Activated CD4-positive, alpha-beta T cell treated with anti-CD3 and anti-CD28 coated beads, Interleukin-10, Interleukin-2, amounts not matched to agents 100 ng/mL and 50 ng/mL, durations not matched to agents 16 hours and 8 hours (primary cell): Measurements from ENCODE around the gene VILL.
A peak's percentile ranks its signal among the peaks of the same experiment; 100 is the strongest.

Source experiments
- DNase-seq: peaks from one replicate; pipeline ENCODE4 v3.0.0-alpha.2; 2020

VILL gene

DNA sequence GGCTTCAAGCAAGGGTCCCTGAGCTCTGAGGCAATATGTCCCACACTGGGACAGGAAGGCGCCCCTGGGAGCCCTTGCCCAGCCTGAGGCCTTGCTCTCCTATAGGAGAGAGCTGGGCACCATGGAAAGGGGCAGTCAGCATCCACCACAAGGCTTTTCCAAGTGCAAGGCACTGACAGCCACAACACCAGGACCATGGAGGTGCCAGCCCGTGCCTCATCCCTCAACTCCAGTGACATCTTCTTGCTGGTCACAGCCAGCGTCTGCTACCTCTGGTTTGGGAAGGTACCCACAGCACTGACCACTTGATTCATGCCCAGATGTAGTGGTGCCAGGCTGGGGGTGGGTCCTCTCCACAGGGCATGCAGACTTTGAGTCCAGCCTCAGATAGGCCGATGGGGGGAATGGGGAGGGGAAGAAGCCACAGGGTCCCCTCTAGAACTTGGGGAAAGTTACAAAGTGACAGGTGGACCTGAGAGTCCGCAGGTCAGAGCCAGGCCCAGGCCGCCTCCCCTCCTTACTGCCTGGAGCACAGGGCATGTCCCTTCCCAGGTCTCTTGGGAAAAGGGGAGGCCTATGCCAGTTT lies 11.8 kb downstream of the VILL start:
- DNase-seq = no peak

GRCh38 chr3:38002940-38003339 lies 12.4 kb downstream of the VILL start:
- DNase-seq = no peak

DNA sequence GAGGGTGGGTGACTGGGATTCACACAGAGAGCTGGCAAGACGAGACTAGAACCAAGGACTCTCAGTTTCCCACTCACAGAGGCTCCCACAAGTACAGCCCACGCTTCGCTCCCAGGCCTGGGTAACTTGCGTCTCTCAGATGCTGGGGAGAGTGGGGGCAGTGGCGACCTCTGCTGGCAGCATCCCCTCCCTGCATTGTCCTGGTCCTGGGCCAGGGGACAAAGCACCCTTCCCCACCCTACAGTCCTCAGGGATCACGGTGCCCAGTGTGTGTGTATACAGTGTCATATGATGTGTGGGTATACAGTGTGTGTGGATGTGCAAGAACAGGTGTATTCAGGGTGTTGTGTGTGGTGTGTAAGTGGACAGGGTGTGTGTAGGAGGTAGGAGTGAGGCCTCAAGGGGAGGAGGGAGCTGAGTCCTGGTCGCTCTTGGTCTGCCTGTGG lies 12.8 kb downstream of the VILL start:
- DNase-seq = peak; percentile 56

GRCh38 chr3:38003817-38004414 lies 13.3 kb downstream of the VILL start:
- no peak for DNase-seq

- peak; percentile 61 for DNase-seq
These were observed 14.0 kb downstream of the VILL start for GRCh38 chr3:38004415-38005075.

DNA sequence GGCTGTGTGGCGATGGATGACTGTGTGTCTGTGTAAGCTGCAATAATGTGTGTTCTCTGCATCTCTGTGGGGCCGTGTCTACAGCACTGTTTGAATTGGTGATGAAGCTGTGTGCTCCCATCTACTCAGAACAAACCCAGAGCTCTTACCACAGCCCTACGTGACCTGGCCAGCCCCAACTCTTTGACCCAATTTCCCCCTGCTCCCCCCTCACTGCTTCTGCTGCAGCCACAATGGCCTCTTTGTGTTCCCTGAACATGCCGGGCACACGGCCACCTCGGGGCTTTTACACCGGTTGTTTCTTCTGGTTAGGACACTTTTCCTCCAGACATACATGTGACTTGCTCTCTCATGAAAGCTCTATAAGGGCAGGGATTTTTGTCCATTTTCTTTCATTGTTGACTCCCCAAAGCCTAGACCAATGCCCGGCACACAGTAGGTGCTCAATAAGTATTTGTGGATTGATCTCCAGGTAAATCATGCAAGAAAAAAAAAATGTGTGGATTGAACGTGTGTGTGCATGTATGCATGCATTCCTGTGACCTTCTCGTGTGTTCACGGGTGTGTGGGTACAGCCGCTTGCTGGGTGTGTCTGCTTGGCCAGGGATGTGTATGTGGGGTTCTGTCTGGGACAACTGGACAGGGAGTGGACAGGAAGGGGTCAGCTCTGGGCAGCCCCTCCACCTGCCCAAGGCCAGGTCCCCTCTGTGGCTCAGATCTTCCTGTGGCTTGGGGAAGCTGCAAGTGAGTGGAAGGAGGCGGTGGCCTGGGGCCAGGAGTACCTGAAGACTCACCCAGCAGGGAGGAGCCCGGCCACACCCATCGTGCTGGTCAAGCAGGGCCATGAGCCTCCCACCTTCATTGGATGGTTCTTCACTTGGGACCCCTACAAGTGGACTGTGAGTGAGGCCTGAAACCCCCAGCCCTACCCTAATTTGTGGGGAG lies 14.8 kb downstream of the VILL start:
- no peak for DNase-seq

- no peak for DNase-seq
These were observed 15.4 kb downstream of the VILL start for GRCh38 chr3:38006031-38006430.

DNA sequence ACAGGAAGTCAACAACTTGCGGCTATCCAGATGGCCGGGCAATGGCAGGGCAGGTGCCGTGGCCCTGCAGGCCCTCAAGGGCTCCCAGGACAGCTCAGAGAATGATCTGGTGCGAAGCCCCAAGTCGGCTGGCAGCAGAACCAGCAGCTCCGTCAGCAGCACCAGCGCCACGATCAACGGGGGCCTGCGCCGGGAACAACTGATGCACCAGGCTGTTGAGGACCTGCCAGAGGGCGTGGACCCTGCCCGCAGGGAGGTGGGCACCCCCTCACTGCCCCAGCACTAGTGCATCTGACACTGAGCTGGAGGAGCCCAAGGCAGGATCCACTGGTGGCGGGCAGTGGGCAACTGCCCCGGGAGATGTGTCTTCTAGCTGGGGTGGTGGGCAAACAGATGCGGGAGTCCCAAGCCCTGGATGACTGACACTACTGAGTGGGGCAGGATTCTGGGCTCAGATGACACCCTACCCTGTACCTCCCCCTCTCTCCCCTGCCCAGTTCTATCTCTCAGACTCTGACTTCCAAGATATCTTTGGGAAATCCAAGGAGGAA lies 15.9 kb downstream of the VILL start:
- no peak for DNase-seq

GRCh38 chr3:38007754-38008090 lies 17.1 kb downstream of the VILL start:
- DNase-seq = no peak

DNA sequence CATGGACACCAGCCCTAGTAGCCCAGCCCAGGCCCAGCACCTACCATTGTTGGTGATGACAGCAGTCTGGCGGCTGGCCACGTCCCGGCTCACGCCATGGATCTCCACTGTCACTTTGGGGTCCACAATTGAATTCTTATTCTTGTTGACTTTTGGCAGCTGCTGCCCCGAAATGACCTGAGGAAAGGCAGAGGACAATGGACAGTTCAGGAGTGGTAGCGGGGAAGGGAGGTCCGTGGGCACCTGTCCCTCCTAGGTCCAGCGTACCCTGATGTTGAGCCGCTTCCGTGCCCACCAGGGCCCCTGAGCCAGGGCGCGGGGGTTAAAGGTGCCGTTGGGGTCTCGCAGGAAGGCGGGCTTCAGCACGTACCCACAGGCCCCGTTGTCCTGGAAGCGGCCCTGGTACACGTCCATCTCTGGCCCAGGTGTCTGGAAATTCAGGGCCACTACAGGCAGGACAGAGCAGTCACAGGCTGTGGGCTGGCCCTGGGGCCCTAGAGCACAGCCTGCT lies 17.7 kb downstream of the VILL start:
- no peak for DNase-seq

DNA sequence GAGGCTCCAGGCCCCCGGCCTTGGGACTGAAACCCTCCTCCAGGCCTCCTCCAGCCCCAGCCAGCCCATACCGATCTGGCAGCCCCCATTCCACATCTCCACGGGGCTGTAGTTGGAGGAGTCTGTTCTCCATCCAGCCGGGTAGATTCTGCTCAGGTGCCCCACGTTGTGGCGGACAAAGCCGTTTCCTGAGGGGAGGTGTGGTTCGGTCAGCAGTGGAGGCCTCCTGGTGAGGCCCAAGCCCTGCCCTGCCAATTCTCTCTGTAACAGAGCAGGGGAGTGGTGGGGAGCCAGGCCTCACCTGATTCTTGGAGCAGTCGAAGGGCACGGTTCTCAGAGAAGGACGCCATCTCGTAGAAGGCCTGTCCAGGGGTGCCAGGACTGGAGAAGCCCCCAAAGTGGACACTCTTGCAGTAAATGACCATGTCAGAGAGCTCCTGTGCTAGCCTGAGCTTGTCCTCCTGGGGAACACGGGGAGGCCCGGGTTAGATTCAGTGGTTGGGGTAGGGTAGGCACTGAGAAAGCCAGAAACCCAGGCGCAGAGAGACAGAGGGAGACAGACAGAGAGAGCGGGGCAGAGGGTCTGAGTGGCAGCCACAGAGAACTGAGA lies 18.5 kb downstream of the VILL start:
- no peak for DNase-seq

- no peak for DNase-seq
These were observed 19.4 kb downstream of the VILL start for GRCh38 chr3:38009807-38010591.

GRCh38 chr3:38011111-38011510 lies 20.5 kb downstream of the VILL start:
- no peak for DNase-seq

DNA sequence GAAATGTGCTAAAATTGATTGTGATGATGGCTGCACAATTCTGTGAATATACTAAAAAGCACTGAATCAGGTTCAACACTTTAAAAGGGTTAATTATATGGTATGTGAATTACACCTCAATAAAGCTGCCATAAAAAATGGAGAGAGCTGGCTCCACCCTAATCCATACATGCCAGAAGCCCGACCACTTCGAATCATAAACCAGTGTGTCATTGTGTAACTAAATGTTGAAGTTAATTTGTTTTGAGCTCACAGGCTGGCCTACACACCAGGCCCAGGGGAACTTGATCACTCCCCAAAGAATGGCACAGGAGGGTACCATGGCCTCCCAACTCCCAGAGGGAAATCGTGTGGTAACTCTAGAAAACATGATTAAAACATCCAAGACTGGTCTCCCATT lies 24.9 kb downstream of the VILL start:
- DNase-seq = no peak

GRCh38 chr3:38015984-38016383 lies 25.4 kb downstream of the VILL start:
- DNase-seq = no peak

DNA sequence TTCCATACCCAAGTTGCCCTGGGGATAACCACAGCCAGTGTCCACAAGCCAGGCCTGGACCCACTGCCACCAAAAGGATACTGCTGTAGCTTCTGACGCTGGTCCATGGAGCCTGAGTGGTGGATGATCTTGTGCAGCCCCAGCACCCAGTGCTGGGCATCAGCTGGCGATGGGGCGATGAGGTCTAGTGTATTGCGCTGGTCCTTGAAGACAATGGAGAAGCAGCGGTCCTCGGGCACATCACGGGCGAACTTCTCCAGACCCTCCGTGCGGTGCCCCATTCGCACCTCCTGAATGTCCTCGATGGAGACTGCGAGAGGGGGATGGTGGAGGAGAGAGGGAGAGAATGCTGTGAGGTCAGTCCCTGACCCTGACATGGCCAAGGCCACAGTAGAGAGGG lies 25.8 kb downstream of the VILL start:
- DNase-seq = no peak

DNA sequence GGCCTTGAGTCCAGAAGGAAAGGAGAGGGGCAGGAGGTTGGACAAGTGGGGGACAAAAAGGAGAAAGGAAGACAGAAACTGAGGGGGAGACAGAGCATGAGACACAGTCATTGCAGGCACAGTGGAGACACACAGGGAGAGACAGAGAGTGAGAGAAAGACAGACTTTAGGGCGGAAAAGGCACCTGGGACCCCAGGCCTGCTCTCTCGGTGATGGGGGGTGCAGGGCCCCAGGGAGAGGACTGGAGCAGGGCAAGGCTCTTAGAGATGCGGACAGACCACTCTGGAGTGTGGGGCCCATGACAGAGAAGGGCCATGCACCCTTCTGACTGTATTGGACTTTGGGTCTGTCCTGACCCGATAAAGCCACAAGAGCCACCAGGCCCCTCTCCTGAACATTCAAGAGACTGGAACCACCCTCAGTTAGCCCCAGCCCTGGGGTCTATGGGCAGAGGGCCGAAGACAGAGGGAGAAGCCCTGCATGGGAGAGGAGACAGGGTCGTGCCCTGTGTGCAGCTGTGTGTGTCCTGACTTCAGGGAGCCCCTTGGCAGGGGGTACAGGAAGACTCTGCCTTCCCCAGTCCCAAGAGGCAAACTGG lies 26.4 kb downstream of the VILL start:
- no peak for DNase-seq

GRCh38 chr3:38017445-38018295 lies 27.1 kb downstream of the VILL start:
- no peak for DNase-seq

DNA sequence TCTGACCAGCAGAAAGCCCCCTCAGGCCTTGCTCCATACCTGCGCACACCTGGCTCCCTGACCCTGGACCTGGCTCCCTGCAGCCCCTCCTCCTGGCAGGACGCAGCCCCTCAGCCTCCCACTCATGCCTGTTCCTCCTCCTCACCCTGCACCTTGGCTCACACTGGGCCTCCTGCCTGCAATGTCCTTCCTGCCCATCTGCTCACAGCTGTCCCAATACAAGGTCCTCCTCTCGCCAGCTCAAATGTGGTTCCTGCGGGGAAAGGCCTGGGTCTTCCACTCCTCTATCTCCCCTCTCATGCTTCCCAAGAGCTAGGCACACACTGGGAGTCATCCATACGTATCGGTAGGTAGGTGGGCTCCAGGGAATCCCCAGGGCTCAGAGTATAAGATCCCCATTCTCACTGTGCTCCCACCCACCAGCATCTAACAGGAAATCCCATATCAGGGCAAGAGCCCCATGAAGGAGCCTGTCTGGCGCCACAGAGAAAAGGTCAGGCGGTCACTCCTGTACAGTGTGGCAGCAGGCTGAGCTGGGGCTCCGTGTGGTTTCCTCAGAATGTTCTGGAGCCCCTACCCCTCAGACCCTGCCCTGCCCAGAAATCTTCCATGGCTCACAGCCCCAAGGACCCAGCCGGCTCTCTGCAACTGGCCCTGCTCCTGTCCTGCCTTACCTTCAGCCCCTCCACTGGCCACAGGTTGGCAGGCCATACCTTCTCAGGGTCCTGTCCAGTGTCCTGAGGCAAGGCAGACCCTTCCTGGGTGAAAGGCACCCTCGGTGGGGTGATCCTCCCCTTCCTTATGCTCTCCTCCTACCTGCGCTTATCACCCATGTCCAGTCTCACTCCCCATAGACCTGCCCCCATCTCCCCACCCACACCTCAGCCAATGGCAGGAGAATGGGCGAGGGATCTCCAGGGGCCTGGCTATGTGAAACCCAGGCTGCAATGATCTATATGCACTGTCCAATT lies 28.0 kb downstream of the VILL start:
- no peak for DNase-seq
